Measurements from ENCODE around the gene PPT1. TPM values are rescaled to one million over a fixed set of nuclear protein-coding genes. Genes with fewer than 3 reads are reported as not detected.
A peak's percentile ranks its signal among the peaks of the same experiment; 100 is the strongest.

Gene PPT1
- total and polyA plus RNA-seq, 10 donors, result 57.1 to 282 (median 193) TPM

DNA sequence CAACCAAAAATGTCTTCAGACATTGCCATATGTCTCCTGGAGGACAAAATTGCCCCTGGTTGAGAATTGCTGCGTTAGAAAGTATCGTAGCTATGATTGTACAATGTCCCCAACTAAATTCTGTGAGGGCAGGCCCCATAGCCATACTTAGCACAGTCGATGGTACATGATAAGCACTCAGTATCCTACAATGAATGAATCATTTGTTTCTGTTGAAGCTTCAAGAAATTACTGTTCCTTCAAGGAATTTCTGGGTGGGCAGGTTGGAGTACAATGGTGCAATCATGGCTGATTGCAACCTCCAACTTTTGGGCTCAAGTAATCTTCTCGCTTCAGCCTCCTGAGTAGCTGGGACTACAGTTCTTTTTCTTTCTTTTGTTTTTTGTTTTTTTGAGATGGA is 51.9 kb downstream of the PPT1 start:
- intact Hi-C loops (cut with DNase I; ENCODE audit: low total_unique reads), result no loop called here
- H3K27ac ChIP-seq, result peak overlapping the region in 5 of 8 donors; percentile 37 to 98 (median 75)
- 76 to 93% (median 88%) methylated on average over 4 of the region's 4 CpGs for WGBS, 5 donors

DNA sequence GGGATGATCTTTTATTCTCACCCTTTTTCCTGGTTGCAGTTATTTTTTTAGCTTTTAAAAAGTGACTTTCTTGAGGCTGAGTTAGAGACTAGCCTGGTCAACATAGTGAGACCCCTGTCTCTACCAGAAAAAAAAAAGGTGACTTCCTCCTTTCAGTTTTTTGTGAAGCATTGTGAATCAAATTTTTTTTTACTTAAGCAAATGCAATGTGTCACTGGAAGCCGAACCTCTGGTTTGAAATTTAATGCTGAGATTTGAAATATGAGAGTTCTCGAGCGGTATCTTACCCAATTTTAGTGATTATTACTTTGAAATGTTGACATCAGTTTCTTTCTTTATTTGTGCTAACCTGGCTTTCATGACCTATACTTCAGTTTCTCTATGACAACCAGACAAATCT is 52.9 kb downstream of the PPT1 start:
- H3K36me3 ChIP-seq, result peaks cover 0 to 53% (median 5%) of the 10 kb centered on the region in 6 donors
- TF ChIP-seq, protein P1, sequence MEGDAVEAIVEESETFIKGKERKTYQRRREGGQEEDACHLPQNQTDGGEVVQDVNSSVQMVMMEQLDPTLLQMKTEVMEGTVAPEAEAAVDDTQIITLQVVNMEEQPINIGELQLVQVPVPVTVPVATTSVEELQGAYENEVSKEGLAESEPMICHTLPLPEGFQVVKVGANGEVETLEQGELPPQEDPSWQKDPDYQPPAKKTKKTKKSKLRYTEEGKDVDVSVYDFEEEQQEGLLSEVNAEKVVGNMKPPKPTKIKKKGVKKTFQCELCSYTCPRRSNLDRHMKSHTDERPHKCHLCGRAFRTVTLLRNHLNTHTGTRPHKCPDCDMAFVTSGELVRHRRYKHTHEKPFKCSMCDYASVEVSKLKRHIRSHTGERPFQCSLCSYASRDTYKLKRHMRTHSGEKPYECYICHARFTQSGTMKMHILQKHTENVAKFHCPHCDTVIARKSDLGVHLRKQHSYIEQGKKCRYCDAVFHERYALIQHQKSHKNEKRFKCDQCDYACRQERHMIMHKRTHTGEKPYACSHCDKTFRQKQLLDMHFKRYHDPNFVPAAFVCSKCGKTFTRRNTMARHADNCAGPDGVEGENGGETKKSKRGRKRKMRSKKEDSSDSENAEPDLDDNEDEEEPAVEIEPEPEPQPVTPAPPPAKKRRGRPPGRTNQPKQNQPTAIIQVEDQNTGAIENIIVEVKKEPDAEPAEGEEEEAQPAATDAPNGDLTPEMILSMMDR (IDR thresholded peaks at IDR 0.05 in 8 of 11, conservative IDR thresholded peaks at IDR 0.05 in 3 of 11), result no peak
- TF ChIP-seq POLR2AphosphoS5 (IDR thresholded peaks at IDR 0.05) (no peak), POLR2A (IDR thresholded peaks at IDR 0.05) (no peak)
- intact Hi-C loops (cut with DNase I; ENCODE audit: low total_unique reads), result no loop called here
- H3K27ac ChIP-seq, result peak overlapping the region in 7 of 8 donors; percentile 5 to 100 (median 96)
- peaks cover 64 to 89% (median 86%) of the 10 kb centered on the region in 6 donors for H3K4me1 ChIP-seq
- H3K4me3 ChIP-seq, result peak overlapping the region in 4 of 8 donors; percentile 84 to 97 (median 91)
- no peak for DNase-seq
- H3K27me3 ChIP-seq (replicated peaks in 1 of 7), result no peaks in the 10 kb centered on the region
- no peaks in the 10 kb centered on the region for H3K9me3 ChIP-seq
- 30 to 49% (median 39%) methylated on average over 3 of the region's 3 CpGs for WGBS, 5 donors

More for the DNA sequence above, 51.9 kb downstream of the PPT1 start:
- peaks cover 71 to 92% (median 90%) of the 10 kb centered on the region in 6 donors for H3K4me1 ChIP-seq
- peaks cover 0 to 60% (median 7%) of the 10 kb centered on the region in 6 donors for H3K36me3 ChIP-seq
- H3K9me3 ChIP-seq, result no peaks in the 10 kb centered on the region
- H3K4me3 ChIP-seq, result peak overlapping the region in 1 of 8 donors; percentile 39
- H3K27me3 ChIP-seq (replicated peaks in 1 of 7), result no peaks in the 10 kb centered on the region
- TF ChIP-seq POLR2A (IDR thresholded peaks at IDR 0.05) (no peak), POLR2AphosphoS5 (IDR thresholded peaks at IDR 0.05) (no peak)
- TF ChIP-seq, protein P1 (IDR thresholded peaks at IDR 0.05 in 8 of 11, conservative IDR thresholded peaks at IDR 0.05 in 3 of 11), result no peak
- DNase-seq, result no peak

DNA sequence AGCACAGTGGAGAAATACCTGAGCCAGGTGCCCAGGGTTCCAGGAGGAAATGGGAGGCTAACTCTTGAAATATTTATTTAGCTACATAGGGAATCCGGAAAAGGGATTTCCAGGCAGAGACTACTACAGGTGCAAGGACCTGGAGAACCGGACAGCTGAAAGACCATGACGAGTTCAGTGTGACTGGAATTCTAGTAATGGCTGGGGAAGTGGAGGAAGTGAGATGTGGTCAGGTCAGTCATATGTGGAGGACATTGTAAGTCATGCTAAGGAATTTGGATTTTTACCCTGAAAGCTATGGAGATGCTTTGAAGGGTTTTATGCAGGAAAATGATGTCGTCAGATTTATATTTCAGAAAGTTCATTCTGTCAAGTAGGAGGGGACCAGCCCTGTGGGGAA is 54.7 kb downstream of the PPT1 start:
- Histone ChIP-seq H3K4me1 (peaks cover 59 to 89% (median 85%) of the 10 kb centered on the region in 6 donors), H3K36me3 (peaks cover 0 to 41% (median 5%) of the 10 kb centered on the region in 6 donors), H3K9me3 (no peaks in the 10 kb centered on the region), H3K27me3 (replicated peaks in 1 of 7) (no peaks in the 10 kb centered on the region), H3K4me3 (peak overlapping the region; percentile 65 to 99 (median 96)), H3K27ac (peak overlapping the region in 7 of 8 donors; percentile 96 to 100 (median 99))
- 34 to 57% (median 37%) methylated on average over 4 of the region's 4 CpGs for WGBS, 5 donors
- TF ChIP-seq, protein P1 (IDR thresholded peaks at IDR 0.05 in 8 of 11, conservative IDR thresholded peaks at IDR 0.05 in 3 of 11), result no peak
- no peak for TF ChIP-seq POLR2A (IDR thresholded peaks at IDR 0.05)
- TF ChIP-seq POLR2AphosphoS5 (IDR thresholded peaks at IDR 0.05), result no peak
- intact Hi-C loops (cut with DNase I; ENCODE audit: low total_unique reads), result no loop called here
- no peak for DNase-seq

DNA sequence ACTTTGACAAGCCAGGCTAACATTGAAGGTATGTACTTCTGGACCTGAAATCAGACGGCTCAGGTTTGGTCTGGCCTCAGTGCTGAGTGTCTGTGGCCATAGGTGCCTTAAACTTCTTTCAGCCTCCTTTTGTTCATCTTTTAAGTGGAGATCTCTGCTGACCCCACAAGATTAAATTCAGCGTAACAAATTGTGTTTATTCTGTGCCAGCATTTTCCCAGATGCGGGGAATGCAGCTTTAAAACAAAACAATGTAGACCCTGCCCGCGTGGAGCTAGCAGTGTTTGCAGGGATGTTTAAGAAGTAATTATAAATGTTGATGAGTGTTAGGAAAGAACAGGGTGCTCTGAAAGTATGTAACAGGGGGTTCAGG is 55.6 kb downstream of the PPT1 start:
- WGBS, 5 donors, result 15 to 25% (median 20%) methylated on average over 5 of the region's 5 CpGs
- H3K27ac ChIP-seq, result peak overlapping the region; percentile 76 to 100 (median 98)
- intact Hi-C loops (cut with DNase I; ENCODE audit: low total_unique reads), result no loop called here

More for the DNA sequence above, 55.6 kb downstream of the PPT1 start:
- no peak for DNase-seq
- H3K4me3 ChIP-seq, result peak overlapping the region; percentile 65 to 99 (median 96)
- peaks cover 0 to 33% (median 5%) of the 10 kb centered on the region in 6 donors for H3K36me3 ChIP-seq
- H3K4me1 ChIP-seq, result peaks cover 55 to 89% (median 85%) of the 10 kb centered on the region in 6 donors
- TF ChIP-seq POLR2A (IDR thresholded peaks at IDR 0.05) (no peak), POLR2AphosphoS5 (IDR thresholded peaks at IDR 0.05) (no peak)
- TF ChIP-seq, protein P1 (IDR thresholded peaks at IDR 0.05 in 8 of 11, conservative IDR thresholded peaks at IDR 0.05 in 3 of 11), result no peak
- no peaks in the 10 kb centered on the region for H3K9me3 ChIP-seq
- no peaks in the 10 kb centered on the region for H3K27me3 ChIP-seq (replicated peaks in 1 of 7)

All from spleen (tissue), 11 donors.